Stimulated activated naive B cell treated with anti-CD40 and anti-IgM and Interleukin-4, amounts not matched to agents 10 μg/mL and 1 μg/mL and 100 μg/mL, for 72 hours (primary cell): ENCODE data around the gene DDX51.
"Not testable (repeated sequence)": the region's sequence is repeated elsewhere in the genome, so short reads cannot be mapped to it uniquely, and the experiment has no call there.

Experiments
- ATAC-seq, 2 donors: fragments of 150-1000 bp; cut with Tn5 transposase; replicated peaks; 2 replicates each; pipeline ENCODE4 v1.10.0; 2021; ENCODE audit warnings: moderate library complexity in 1 of 2
- DNase-seq: peaks from one replicate; pipeline ENCODE4 v3.0.0; 2021
- H3K27ac Mint-ChIP-seq: one replicate; pipeline ENCODE4 v1.8.0; 2022; ENCODE audit warnings: mild to moderate bottlenecking, mixed read lengths
- H3K27me3 Mint-ChIP-seq, 2 donors: one replicate each; pipeline ENCODE4 v1.8.0; 2022; ENCODE audit warnings: mixed read lengths in 2 of 2
- H3K36me3 Mint-ChIP-seq, 2 donors: one replicate each; pipeline ENCODE4 v1.8.0; 2022; ENCODE audit warnings: mixed read lengths in 2 of 2, mild to moderate bottlenecking in 1 of 2
- H3K4me1 Mint-ChIP-seq, 2 donors: one replicate each; pipeline ENCODE4 v1.8.0; 2022; ENCODE audit warnings: mixed read lengths in 2 of 2, mild to moderate bottlenecking in 1 of 2
- H3K4me3 Mint-ChIP-seq, 2 donors: one replicate each; pipeline ENCODE4 v1.8.0; 2022; ENCODE audit warnings: mild to moderate bottlenecking in 2 of 2, mixed read lengths in 2 of 2, moderate library complexity in 1 of 2
- H3K9me3 Mint-ChIP-seq, 2 donors: one replicate each; pipeline ENCODE4 v1.8.0; 2022; ENCODE audit warnings: mixed read lengths in 2 of 2, mild to moderate bottlenecking in 1 of 2

The DDX51 gene

GRCh38 chr12:132140501-132140900 is 3.6 kb downstream of the DDX51 start:
- DNase-seq (no peak), ATAC-seq (no peak)
- H3K27me3 Mint-ChIP-seq = peaks cover 0 to 5% of the 10 kb centered on the region in 2 donors
- H3K9me3 Mint-ChIP-seq = no peaks in the 10 kb centered on the region
- no peak overlapping the region for H3K4me3 Mint-ChIP-seq
- peaks cover 19 to 26% of the 10 kb centered on the region in 2 donors for H3K4me1 Mint-ChIP-seq
- peaks cover 28% of the 10 kb centered on the region in 2 donors for H3K36me3 Mint-ChIP-seq
- H3K27ac Mint-ChIP-seq = no peak overlapping the region

GRCh38 chr12:132139912-132140311 is 4.2 kb downstream of the DDX51 start:
- H3K4me3 Mint-ChIP-seq = no peak overlapping the region
- H3K27ac Mint-ChIP-seq = no peak overlapping the region
- H3K27me3 Mint-ChIP-seq = peaks cover 0 to 5% of the 10 kb centered on the region in 2 donors
- no peaks in the 10 kb centered on the region for H3K9me3 Mint-ChIP-seq
- H3K4me1 Mint-ChIP-seq = peaks cover 13 to 20% of the 10 kb centered on the region in 2 donors
- DNase-seq (no peak), ATAC-seq (no peak)
- H3K36me3 Mint-ChIP-seq = peaks cover 28% of the 10 kb centered on the region in 2 donors

GRCh38 chr12:132138941-132139871 is 4.9 kb downstream of the DDX51 start:
- ATAC-seq (no peak), DNase-seq (no peak)
- Mint-ChIP-seq H3K27ac (peak overlapping the region; percentile 47), H3K27me3 (peaks cover 0 to 3% of the 10 kb centered on the region in 2 donors), H3K36me3 (peaks cover 25 to 27% of the 10 kb centered on the region in 2 donors), H3K4me1 (peaks cover 10 to 14% of the 10 kb centered on the region in 2 donors), H3K9me3 (no peaks in the 10 kb centered on the region), H3K4me3 (no peak overlapping the region)

GRCh38 chr12:132137483-132138125 is 6.5 kb downstream of the DDX51 start:
- Mint-ChIP-seq H3K4me3 (no peak overlapping the region), H3K36me3 (peaks cover 20 to 24% of the 10 kb centered on the region in 2 donors), H3K4me1 (peaks cover 4% of the 10 kb centered on the region in 2 donors), H3K9me3 (no peaks in the 10 kb centered on the region), H3K27ac (no peak overlapping the region), H3K27me3 (no peaks in the 10 kb centered on the region)
- no peak for DNase-seq
- no peak for ATAC-seq

- H3K27ac Mint-ChIP-seq, DNase-seq: not testable (repeated sequence)
These were observed 7.9 kb downstream of the DDX51 start for GRCh38 chr12:132136226-132136625.

GRCh38 chr12:132134653-132135183 is 9.4 kb downstream of the DDX51 start:
- H3K36me3 Mint-ChIP-seq = peaks cover 15 to 26% of the 10 kb centered on the region in 2 donors
- H3K9me3 Mint-ChIP-seq, H3K4me1 Mint-ChIP-seq: not testable (repeated sequence)

More at GRCh38 chr12:132136226-132136625, 7.9 kb downstream of the DDX51 start:
- peak in 1 of 2 donors; percentile 15 for ATAC-seq
- H3K9me3 Mint-ChIP-seq, H3K4me1 Mint-ChIP-seq, H3K27me3 Mint-ChIP-seq, H3K4me3 Mint-ChIP-seq: not testable (repeated sequence)
- H3K36me3 Mint-ChIP-seq = peaks cover 23 to 24% of the 10 kb centered on the region in 2 donors

GRCh38 chr12:132133952-132134652 is 10.0 kb downstream of the DDX51 start:
- no peaks in the 10 kb centered on the region for H3K27me3 Mint-ChIP-seq
- ATAC-seq (peak; percentile 21 to 27), DNase-seq (no peak)
- H3K36me3 Mint-ChIP-seq = peaks cover 14 to 27% of the 10 kb centered on the region in 2 donors
- peak overlapping the region; percentile 14 for H3K27ac Mint-ChIP-seq
- no peak overlapping the region for H3K4me3 Mint-ChIP-seq
- H3K9me3 Mint-ChIP-seq = peaks cover 3 to 4% of the 10 kb centered on the region in 2 donors
- no peaks in the 10 kb centered on the region for H3K4me1 Mint-ChIP-seq

More at GRCh38 chr12:132134653-132135183, 9.4 kb downstream of the DDX51 start:
- H3K4me3 Mint-ChIP-seq, H3K27me3 Mint-ChIP-seq, DNase-seq, H3K27ac Mint-ChIP-seq, ATAC-seq: not testable (repeated sequence)

GRCh38 chr12:132132609-132133430 is 11.3 kb downstream of the DDX51 start:
- no peaks in the 10 kb centered on the region for H3K27me3 Mint-ChIP-seq
- no peaks in the 10 kb centered on the region for H3K4me1 Mint-ChIP-seq
- ATAC-seq (no peak), DNase-seq (no peak)
- H3K27ac Mint-ChIP-seq = no peak overlapping the region
- no peak overlapping the region for H3K4me3 Mint-ChIP-seq
- peaks cover 21 to 37% of the 10 kb centered on the region in 2 donors for H3K36me3 Mint-ChIP-seq
- peaks cover 6 to 9% of the 10 kb centered on the region in 2 donors for H3K9me3 Mint-ChIP-seq

GRCh38 chr12:132131952-132132351 is 12.2 kb downstream of the DDX51 start:
- Mint-ChIP-seq H3K27me3 (no peaks in the 10 kb centered on the region), H3K9me3 (peaks cover 6 to 9% of the 10 kb centered on the region in 2 donors), H3K36me3 (peaks cover 24 to 43% of the 10 kb centered on the region in 2 donors), H3K4me1 (no peaks in the 10 kb centered on the region), H3K27ac (no peak overlapping the region), H3K4me3 (no peak overlapping the region)
- DNase-seq = no peak
- no peak for ATAC-seq

GRCh38 chr12:132131229-132131628 is 12.9 kb downstream of the DDX51 start:
- no peaks in the 10 kb centered on the region for H3K27me3 Mint-ChIP-seq
- no peak for ATAC-seq
- H3K4me3 Mint-ChIP-seq = no peak overlapping the region
- no peaks in the 10 kb centered on the region for H3K4me1 Mint-ChIP-seq
- H3K36me3 Mint-ChIP-seq = peaks cover 29 to 47% of the 10 kb centered on the region in 2 donors
- DNase-seq = no peak
- no peak overlapping the region for H3K27ac Mint-ChIP-seq
- peaks cover 6 to 9% of the 10 kb centered on the region in 2 donors for H3K9me3 Mint-ChIP-seq

- peak overlapping the region; percentile 51 for H3K27ac Mint-ChIP-seq
These were observed 13.4 kb downstream of the DDX51 start for GRCh38 chr12:132130690-132131089.

GRCh38 chr12:132129007-132129406 is 15.1 kb downstream of the DDX51 start:
- Mint-ChIP-seq H3K27ac (no peak overlapping the region), H3K4me3 (no peak overlapping the region), H3K4me1 (no peaks in the 10 kb centered on the region), H3K36me3 (peaks cover 39 to 63% of the 10 kb centered on the region in 2 donors), H3K27me3 (no peaks in the 10 kb centered on the region), H3K9me3 (peaks cover 6 to 9% of the 10 kb centered on the region in 2 donors)
- DNase-seq (no peak), ATAC-seq (no peak)

More at GRCh38 chr12:132130690-132131089, 13.4 kb downstream of the DDX51 start:
- no peak for DNase-seq
- H3K27me3 Mint-ChIP-seq = no peaks in the 10 kb centered on the region
- H3K4me1 Mint-ChIP-seq = no peaks in the 10 kb centered on the region
- no peak overlapping the region for H3K4me3 Mint-ChIP-seq
- no peak for ATAC-seq
- peaks cover 30 to 50% of the 10 kb centered on the region in 2 donors for H3K36me3 Mint-ChIP-seq
- peaks cover 6 to 9% of the 10 kb centered on the region in 2 donors for H3K9me3 Mint-ChIP-seq

GRCh38 chr12:132127041-132127440 is 17.1 kb downstream of the DDX51 start:
- Mint-ChIP-seq H3K4me1 (no peaks in the 10 kb centered on the region), H3K27ac (no peak overlapping the region), H3K9me3 (peaks cover 6 to 9% of the 10 kb centered on the region in 2 donors), H3K4me3 (no peak overlapping the region), H3K36me3 (peaks cover 43 to 71% of the 10 kb centered on the region in 2 donors), H3K27me3 (no peaks in the 10 kb centered on the region)
- DNase-seq = no peak
- ATAC-seq = no peak
